Prostate gland (tissue), 1 donor: ENCODE measurements around the gene C17orf67.

ENCODE experiments used
- POLR2A ChIP-seq: fragments of 450-650 bp; IDR thresholded peaks from one replicate; pipeline ENCODE4 v1.6.1; 2016; ENCODE audit warnings: antibody characterized with exemption, mild to moderate bottlenecking
- POLR2AphosphoS5 ChIP-seq: sonication (generic); formaldehyde crosslinking; IDR thresholded peaks from one replicate; pipeline ENCODE4 v1.6.1; 2017; ENCODE audit warnings: antibody characterized with exemption

DNA sequence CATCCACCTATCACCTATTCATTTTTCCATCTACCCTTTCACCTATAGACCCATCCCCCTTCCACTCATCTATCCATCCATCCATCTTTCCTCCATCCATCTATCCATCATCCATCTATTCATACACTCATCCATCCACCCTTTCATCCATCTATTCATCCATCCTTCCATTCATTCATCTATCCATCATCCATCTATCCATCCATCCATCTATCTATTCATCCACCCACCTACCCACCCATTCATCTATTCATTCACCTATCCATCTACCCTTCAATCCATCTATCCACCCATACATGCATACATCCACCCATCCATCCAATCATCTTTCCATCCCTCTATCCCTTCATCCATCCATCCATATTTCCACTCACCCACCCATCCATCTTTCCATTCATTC, 63.3 kb downstream of the C17orf67 start:
- no peak for TF ChIP-seq POLR2A
- TF ChIP-seq POLR2AphosphoS5, result no peak
